LHCN-M2 (cell line): ENCODE data around the gene TNRC6C. TPM values are rescaled to one million over a fixed set of nuclear protein-coding genes. Genes with fewer than 3 reads are reported as not detected.
"Not testable (repeated sequence)": the region's sequence is repeated elsewhere in the genome, so short reads cannot be mapped to it uniquely, and the experiment has no call there.

Experiments
- DNase-seq: peaks from one replicate; pipeline ENCODE4 v3.0.0-alpha.2; 2012; ENCODE audit warnings: low read depth
- total RNA-seq: library from RNA; depleted of rRNA; stranded (reverse); fragments of >200 nt; gene quantifications from 2 replicates; pipeline ENCODE4 v1.2.3, GENCODE V29; 2014

The TNRC6C gene
- total RNA-seq, 1 experiment from 2014 or later, result 2.4 TPM

- DNase-seq, result no peak
These were observed 3.2 kb downstream of the TNRC6C start for GRCh38 chr17:77961741-77962140.

DNA sequence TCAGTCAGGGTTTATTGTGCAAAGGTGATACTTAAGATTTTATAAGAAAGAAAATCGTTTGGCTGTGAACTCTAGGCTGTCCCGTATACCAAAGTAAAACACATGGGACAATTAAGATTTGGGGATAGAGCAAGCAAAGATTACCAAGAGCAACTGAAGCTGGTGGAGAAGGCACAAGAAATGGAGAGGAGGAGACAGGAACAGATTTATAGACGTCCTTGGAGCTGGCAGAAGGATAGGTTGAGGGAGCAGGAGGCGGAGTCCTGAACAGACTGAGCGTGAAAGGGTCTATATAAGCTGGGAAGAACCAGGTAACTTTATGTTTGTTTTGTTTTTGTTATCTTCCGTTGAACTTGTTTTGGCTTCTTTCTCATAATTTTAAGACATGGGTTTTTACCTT, 3.8 kb downstream of the TNRC6C start:
- DNase-seq, result no peak

DNA sequence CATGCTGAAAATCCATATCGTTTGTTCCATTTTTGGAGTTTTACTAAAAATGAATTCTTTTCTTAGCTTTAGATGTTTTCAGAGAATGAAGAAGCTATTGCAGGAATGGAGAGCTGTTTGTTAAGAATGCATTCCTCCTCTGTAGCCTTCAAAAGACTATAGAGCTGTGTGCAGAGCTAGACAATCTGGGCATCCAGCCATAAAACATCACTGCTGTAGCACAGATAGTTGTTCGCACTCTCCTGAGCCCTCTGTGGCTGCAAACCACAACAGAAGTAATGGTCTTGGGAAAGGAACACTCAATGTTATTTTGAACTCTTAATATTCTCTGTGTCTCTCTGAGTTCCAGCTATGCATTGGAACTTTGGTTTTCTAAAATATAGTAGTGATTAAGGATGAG, 4.9 kb downstream of the TNRC6C start:
- DNase-seq, result peak; percentile 88

- DNase-seq, result no peak
These were observed 6.8 kb downstream of the TNRC6C start for GRCh38 chr17:77965352-77965751.

- DNase-seq, result no peak
These were observed 8.0 kb downstream of the TNRC6C start for GRCh38 chr17:77966476-77966875.

GRCh38 chr17:77968788-77969187, 10.3 kb downstream of the TNRC6C start:
- DNase-seq, result no peak

DNA sequence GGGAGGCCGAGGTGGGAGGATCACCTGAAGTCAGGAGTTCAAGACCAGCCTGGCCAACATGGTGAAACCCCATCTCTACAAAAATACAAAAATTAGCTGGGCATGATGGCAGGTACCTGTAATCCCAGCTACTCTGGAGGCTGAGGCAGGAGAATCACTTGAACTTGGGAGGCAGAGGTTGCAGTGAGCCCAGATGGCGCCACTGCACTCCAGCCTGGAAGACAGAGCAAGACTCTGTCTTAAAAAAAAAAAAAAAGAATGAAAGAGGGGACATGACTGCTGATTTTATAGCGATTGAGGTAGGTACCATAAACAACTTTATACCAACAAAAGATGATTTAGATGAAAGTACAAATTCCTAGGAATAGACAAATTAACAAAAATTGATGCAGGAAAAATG, 13.8 kb downstream of the TNRC6C start:
- DNase-seq, result not testable (repeated sequence)

DNA sequence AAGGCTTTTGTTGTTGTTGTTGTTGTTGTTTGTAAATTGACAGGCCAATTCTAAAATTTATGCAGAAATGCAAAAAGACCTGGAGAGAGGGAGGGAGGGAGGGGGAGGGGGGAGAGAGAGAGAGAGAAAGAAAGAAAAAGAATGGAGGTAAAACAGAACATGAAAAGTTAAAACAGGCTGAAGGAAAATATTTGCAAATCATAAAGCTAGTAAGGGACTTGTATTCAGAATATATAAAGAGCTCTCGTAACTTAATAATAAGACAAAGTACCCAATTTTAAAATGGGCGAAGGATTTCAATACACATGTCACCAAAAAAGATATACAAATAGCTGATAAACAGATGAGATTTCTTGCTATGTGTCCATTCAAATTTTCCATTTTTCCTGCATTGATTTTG, 15.4 kb downstream of the TNRC6C start:
- no peak for DNase-seq

DNA sequence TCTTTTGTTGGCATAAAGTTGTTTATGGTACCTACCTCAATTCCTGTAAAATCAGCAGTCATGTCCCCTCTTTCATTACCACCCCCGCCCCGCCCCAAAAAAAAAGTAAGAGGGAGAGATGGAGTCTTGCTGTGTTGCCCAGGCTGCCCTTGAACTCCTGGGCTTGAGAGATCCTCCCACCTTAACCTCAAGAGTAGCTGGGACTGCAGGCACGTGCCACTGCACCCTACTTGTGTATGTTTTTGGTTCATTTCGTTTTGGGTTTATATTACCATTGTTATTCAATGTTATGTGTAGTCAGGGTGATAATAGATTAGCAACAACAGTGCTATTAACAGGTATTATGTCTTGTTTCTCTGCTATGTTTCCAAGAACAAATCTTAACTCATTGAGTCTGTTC, 15.9 kb downstream of the TNRC6C start:
- DNase-seq, result no peak

GRCh38 chr17:77982430-77982829, 23.9 kb downstream of the TNRC6C start:
- DNase-seq, result not testable (repeated sequence)

GRCh38 chr17:77990301-77990700, 31.8 kb downstream of the TNRC6C start:
- DNase-seq, result no peak

- DNase-seq, result not testable (repeated sequence)
These were observed 35.2 kb downstream of the TNRC6C start for GRCh38 chr17:77993735-77994134.

GRCh38 chr17:77995146-77995852, 36.8 kb downstream of the TNRC6C start:
- DNase-seq, result no peak

- no peak for DNase-seq
These were observed 37.8 kb downstream of the TNRC6C start for GRCh38 chr17:77996256-77996655.

DNA sequence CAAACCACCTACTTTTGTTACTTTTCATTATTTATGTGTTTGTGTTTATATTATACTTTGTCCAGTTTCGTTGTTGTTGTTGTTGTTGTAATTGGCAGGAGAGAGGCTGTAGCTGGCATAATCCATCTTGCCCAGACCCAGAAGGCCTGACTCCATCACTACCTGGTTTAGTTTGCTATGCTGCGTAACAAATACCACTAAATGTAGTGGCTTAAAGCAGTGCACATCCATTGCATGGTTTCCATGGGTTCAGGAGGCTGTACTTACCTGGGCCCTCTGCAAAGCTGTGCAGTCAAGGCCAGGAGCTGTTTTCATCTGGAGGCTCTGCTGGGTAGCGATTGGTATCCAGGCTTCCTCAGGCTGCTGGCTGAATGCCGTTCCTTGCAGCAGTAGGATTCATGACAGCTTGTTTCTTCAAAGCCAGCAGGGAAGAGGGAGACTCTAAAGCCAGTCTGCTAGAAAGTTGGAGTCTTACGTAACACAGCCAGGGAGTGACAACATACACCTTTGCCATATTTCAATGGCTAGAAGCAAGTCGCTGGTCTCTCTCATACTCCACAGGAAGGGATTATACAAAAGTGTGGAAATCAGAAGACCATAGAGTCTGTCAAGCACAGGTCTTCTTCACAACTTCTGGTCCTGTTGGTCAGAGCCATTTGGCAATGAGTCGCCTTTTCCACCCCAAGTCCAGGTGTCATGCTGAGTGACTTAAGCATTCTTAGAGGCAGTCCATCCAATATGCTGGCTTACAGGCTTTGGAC, 41.1 kb downstream of the TNRC6C start:
- DNase-seq, result peak; percentile 40

DNA sequence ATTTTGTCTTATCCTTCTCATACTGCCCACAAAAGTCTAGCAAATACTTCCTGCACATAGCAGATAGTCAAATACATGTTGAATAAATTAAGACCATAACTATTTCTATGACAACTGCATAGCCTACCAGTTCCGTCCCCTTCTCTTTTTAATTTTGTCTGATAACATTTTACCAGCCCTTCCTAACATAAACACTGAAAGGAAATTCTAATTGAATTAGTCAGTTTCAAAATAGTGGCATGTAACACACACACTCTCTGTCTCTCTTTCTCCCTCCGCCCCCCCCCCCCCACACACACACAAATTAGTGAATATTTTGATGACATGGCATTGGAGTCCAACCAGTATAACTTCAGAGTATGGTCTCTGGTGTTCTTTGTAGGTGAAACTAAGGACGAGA, 41.8 kb downstream of the TNRC6C start:
- DNase-seq, result peak; percentile 47

- peak; percentile 6 for DNase-seq
These were observed 42.7 kb downstream of the TNRC6C start for GRCh38 chr17:78001182-78001581.

DNA sequence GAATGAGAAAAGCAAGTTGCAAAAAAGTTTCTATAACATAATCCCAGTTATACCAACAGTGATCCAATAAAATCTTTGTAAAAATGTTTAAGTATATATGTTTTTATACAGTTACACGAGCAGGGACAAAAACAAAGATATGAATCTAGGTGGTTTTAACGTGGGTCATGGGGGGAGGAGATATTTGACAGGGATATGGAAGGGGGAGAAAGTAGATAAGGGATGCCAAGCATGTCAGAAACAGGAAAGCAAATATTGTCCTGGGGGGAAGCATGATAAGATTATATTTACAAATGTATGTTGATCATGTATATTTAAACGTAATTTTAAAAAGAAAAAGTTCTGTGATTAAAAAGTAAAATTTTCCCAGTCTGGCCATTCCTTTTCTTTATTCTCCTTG, 43.1 kb downstream of the TNRC6C start:
- no peak for DNase-seq

DNA sequence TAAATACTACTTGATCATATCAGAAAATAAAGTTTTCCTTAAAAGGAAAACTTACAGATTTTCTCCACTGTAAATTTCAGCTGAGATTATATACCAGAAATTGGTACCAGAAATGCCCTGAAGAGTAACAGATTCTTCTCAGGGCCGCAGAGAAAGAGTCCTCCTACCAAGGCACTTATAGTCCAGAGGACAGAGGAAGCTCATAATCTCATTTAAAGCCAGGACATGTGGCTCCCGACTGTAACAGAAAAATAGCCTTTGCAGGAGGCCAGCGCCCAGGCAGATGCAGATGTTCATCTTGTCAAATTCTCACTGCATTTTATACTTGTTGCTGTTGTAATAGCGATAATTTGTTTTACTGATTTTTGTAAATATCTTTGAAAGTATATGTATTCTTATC, 43.7 kb downstream of the TNRC6C start:
- no peak for DNase-seq

DNA sequence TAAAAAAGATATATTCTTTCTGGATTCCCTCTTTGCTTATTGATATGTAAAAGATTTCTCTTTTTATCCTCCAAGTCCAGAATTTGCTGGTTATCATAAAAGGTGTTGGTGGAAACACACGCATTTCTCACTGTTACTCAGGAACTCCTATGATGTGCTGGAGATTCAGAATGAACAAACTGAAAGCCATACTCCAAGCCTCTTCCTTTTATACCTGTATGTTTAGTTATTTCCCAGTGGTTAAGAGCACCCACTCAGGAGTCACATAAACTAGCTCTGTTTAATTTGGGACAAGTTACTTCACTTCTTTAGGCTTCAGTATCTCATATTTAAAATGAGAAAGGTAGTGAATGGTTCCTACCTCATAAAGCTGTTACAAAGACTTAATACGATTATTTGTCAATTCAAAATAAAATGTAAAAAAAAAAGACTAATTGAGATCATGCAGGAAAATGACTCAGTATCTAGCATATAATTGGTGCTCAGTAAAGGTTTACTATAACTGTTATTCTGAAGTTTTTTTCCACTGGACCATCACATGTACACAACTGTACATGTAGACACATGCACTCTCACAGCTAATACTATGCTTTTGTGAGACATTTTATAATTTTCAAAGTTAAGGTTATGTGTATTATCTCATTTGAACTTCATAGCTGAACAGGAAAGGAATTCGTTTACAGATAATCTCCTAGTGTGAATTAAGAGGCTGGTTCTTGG, 47.1 kb downstream of the TNRC6C start:
- DNase-seq, result no peak

GRCh38 chr17:78006338-78006737, 47.8 kb downstream of the TNRC6C start:
- no peak for DNase-seq

GRCh38 chr17:78007647-78008046, 49.1 kb downstream of the TNRC6C start:
- DNase-seq, result no peak

GRCh38 chr17:78010759-78011158, 52.3 kb downstream of the TNRC6C start:
- DNase-seq, result no peak
